ENCODE measurements around the gene ASPSCR1. TPM values are rescaled to one million over a fixed set of nuclear protein-coding genes. Genes with fewer than 3 reads are reported as not detected.

The ASPSCR1 gene
- total RNA-seq, 1 experiment from 2014 or later, result 85.0 TPM

DNA sequence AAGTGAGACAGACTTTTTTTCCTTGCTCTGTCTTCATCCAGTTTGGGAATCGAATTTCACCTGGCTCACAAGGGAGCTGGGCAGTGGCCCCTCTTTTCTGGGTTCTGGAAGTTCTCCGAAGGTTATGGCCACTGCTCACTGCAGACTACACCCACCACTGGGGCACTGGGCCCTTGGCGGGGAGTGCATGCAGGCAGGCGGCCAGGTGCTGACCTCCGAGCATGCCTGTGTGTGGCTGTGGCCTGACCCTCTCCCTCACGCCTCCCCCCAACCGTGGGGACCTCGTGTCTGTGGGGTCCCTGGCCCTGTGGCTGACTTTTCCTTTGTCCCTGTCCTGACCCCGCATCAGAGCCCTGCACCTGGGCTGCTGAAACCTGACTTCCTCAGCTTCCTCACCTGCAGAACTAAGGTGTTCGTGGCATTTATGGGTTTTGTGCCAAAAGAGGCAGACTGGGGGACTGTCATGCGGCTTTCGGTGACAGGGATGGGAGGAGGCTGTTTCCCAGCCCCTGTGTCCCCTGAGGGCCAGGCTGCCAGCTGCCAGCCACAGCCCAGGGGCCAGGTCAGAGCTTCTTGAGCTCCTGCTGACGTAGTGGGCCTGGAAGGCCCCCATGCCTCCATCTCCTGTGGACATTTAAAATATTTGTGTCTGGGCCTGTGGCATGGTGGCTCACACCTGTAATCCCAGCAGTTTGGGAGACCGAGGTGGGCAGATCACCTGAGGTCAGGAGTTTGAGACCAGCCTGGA lies 21.4 kb downstream of the ASPSCR1 start:
- no peak for DNase-seq (ENCODE audit: low spot score)

DNA sequence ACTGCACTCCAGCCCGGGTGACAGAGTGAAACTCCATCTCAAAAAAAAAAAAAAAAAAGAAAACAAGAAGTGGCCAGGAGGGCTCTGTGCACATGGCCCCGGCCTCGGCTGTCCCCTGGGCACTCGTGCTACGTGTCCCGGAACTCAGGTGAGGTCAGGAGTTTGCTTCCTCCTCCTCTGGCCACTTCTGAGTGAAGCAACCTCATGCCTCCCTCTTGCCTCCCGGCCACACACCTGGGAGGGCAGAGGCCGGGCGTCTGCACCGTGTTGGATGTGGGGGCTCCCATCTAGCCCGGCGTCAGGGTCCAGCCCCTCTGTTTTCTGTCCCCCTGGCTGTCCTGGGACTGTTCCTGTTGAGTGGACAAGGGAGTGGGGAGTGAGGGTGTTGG lies 22.2 kb downstream of the ASPSCR1 start:
- DNase-seq (ENCODE audit: low spot score), result no peak

DNA sequence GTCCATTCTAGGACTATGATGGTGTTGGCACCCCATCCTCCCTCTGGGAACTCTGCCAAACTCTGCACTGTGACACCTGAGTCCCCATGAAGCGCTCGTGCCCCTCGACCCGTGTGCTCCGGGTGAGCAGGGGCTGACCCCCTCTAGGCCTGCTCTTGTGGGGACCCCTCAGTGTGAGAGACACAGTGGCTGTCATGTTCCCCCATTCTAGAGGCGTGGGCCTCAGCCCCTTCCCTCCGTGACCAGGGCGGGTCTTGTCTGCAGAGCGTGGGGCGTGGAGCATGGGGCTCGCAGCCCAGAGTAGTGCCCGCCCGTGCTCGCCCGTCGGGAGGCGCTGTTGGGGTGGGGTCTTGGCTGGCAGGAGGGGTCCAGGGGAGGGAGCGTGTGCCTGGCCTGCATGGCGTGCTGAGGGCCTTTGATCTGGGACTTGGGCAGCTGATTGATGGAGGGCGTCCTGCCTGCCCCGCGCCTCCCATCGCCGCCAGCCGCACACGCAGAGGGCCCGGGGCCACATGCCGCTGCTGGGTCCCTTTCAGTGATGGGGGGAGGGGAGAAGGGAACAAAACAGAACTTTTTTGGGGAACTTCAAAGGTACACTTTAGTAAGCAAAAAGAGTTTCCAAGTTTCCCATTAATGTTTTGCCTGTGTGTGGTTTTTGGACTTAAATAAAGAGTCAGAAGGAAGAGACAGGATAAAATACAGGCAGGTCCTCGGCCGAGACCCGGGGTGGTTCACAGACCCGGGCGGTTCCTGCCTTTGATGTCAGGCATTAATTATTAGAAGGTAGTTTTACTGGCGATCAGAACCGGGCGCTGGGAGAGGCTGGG lies 22.8 kb downstream of the ASPSCR1 start:
- peak; percentile 21 for DNase-seq (ENCODE audit: low spot score)

DNA sequence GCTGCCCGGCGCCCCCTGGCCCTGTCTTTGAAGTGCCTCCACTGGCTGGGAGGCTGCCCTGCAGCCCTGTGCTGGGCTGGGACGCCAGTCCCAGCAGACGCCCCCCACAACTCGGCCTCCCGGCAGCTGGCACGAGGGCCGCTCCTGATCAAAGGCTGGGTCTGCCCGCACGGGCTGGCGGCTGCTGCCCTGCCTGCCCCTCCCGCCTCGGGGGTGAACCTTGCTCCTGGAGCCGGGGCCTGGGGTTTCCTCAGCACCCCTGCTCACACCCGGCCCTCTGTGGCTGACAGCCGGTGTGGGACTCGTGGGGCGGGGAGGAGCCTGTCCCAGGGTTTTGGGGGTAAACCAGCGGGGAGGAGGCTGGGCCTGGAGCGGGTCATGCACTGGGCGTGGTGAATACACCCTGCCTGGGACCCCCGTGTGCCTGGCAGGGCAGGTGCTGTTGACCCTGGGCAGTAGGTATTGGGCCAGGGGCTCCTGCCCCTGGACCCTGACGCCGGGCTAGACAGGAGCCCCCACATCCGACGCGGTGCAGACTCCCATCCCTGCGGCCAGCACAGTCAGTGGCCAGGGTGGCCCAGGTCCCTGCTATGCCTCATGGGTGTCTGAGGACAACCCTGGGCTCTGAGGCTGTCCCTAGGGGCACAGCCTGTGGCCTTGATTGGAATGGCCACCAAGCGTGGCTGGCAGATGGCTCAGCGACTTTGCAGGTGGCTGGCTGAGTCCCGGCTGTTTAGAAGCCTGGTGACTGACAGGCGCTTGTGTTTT lies 23.6 kb downstream of the ASPSCR1 start:
- DNase-seq (ENCODE audit: low spot score), result no peak

DNA sequence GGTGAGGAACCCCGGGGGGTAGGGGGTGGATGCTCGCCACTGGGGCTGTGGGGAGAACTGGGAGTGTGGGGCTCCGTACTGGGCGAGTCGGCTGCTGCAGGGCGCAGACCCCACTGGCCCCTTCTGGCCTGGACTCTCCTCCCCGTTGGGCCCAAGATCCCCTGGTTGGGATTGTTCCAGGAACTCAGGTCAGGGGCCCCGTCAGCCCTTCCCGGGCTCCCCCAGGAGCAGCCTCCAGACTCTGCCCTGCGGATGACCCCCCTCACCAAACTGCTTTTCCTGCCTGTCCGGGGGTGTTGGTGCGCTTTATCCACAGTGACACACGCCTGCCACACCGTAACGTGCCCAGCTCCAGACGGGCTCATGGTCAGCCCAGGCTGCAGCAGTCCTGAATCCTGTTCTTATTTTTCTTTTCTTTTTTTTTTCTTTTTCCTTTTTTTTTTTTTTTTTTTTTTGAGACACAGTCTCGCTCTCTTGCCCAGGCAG lies 24.2 kb downstream of the ASPSCR1 start:
- no peak for DNase-seq (ENCODE audit: low spot score)

DNA sequence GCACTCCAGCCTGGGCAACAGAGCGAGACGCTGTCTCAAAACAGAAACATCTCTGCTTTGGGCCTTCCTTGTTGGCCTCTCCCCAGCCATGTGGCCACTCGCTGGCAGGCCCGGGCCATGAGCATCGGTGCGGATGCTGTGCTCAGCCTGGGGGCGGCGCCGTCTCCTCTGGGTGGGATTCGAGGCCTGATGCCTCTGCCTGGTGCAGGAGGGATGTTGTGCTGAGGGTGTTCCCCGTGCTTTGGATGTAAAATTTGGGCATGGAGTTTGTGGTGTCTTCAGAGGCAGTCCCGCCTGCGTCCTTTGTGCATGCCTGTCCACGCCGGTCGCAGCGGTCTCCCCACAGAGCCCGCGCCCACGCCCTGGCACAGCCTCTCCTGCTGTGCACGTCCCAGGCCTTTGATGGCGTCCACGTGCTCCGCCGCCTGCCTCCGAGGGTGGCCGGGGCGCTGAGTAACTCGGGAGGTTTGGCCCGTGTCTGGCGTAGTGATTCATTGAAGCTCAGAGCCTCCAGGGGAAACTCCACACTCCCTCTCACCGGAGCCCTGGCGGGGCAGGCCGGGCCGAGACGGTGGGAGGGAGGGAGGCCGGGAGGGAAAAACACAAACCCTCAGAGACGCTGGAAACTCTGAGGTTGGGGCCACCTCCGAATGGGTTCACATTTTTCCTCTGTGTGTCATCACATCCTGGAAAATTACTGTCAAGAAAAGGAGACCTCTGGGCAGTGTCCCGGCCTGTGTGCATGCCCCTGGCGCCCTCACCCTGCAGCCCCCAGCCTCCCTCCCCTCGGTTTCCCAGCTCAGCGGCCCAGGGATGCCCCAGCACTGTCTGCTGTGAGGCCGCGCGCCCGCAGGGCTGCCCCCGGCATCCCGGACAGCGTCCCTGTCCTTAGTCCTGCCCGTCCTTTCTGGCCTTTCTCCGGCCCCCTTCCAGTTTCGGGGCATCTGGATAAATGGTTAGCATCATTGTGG lies 26.3 kb downstream of the ASPSCR1 start:
- DNase-seq (ENCODE audit: low spot score), result peak; percentile 65

DNA sequence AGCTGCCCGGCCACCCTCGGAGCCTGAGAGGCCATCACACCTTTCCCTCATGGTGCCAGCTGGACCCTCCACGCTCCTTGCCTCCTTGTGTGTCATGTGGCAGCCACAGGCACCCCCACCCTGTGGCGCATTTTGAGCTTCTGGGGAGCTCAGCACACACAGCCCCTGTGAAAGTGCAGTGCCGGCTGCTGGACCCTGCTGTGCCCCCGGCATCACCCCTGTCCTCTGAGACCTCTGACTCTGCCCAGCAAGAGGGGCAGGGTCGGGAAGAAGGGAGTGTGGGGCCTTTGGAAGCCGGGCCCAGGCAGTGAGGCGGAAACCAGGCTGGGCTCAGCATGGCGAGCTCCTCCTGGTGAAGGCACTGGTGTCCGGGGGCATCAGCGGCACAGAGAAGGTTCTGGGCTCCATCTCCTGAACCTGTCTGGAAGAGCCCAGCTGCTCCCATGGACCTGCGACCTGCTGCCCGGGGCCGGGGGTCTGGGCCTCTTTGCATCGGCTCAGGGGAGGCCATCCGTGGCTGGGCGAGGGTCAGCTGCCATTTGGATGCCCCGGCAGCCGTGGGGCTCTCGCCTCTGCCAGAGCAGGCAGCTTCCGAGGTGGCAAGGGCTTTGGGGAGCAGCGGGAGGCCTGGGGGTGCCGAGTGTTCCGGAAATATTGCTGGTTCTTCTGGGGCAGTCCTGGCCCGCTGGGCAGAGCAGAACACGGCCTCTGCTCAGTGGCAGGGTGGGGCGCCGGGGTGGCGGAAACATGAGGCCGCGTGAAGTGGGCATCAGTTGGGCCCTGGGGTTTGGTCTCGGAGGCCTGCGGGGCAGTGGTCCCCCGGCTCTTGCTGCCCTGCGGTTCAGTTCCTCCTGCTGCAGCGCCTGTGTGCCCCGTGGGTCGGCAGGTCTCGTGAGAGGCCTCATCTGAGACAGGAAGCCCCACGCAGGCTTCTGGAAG lies 27.4 kb downstream of the ASPSCR1 start:
- no peak for DNase-seq (ENCODE audit: low spot score)

DNA sequence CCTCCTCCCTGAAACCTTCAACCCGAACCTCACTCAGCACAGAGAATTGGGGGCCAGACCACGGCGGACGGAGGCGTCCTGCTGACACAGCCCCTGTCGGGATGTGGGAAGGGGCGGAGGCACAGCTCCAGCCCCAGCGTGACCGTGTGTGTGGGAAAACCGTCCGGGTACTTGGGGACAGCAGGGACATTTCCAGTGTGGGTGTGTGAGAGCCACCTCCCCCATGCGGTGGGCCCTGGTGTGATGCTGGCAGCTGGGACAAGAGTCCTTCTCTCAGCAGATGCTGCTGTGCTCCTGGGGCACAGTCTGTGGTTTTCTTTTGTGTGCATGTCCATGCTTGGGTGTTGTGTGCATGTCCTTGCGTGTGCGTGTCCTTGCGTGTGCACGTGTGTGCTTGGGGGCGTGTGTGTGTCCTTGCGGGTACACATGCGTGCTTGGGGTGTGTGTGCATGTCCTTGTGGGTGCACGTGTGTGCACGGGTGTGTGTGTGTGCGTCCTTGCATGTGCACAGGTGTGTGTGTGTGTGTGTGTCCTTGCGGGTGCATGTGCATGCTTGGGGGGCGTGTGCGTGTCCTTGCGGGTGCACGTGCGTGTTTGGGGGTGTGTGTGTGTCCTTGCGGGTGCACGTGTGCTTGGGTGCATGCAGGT lies 28.4 kb downstream of the ASPSCR1 start:
- DNase-seq (ENCODE audit: low spot score), result no peak

DNA sequence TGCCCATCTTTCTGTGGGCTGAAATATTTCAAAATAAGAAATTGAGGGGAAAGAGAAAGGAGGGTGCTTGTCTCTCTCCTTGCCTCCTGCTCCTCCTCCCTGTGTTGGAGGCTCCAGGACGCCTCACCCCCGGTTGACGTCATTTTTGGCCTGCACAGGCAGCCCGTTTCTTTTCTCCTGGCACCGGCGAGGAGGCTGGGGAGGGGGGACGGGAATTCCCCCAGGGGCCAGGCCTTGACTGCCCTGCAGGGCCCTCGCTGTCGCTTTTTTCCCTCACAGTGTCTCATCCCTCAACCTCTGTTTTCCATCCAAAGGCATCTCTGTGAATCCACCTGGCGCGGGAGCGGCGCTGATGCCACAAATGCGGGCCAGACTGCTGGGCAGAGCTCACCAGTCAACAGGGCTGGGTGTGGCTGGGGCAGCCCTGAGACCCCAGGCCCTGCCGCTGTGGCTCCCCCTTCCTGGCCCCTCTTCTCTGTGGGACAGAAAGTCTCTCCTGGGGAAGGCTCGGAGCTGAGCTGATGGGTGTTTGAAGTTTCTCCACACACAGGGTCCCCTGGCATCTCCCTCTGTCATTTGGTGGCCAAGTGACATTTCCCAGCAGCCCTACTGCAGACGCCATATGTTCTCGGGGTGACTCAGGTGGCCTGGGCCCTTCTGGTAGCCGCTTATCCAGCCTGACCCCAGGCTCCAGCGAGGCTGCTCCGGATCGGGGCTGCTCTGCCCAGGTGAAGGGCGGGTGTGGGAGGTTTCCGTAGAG lies 29.2 kb downstream of the ASPSCR1 start:
- DNase-seq (ENCODE audit: low spot score), result no peak

DNA sequence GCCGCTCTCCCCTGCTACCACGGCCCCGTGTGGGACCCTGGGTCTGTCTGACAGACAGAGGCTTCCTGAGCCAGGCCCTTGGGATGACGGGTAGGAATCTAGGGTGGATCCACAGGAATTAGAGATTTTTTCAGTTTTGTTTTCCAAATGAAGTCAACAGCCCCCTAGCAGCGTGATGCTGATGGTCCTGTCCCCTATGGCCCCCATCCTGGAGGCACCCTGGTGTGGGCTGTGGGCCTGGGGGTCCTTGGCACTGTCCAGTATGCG lies 29.7 kb downstream of the ASPSCR1 start:
- no peak for DNase-seq (ENCODE audit: low spot score)

DNA sequence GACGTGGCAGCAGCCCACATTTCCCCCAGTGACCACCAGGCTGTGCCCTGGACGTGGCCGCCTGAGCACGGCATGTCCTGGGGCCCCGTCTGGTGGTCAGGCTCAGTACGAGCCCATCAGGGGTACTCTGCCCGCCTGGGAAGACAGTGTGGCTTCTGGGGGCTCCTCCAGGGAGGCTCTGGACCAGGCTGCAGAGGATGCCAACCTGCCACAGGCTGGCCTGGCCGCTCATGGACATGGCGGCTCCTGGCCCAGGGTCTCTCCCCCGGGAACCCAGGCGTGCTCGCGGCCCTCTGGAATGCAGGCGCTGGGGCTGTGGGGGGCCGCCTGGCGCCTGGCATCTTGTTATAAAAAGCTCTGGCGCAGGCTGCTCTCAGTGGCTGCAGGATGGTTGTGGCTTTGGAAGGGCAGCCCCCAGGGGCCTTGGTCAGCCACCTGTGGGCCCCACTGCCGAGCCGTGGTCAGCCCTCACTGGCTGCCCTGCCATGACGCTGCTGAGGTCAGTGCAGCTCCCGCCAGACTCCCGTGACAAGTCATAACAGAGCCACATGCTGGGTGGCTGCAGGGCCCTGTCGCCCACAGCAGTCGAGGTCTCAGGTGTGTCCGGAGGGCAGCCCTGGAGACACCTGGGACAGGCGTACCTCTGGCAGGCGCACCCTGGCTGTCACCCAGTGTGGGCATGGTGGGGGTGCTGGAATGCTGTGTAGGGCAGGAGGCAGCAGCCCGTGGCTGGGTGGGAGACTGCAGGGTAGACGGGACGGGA lies 30.2 kb downstream of the ASPSCR1 start:
- no peak for DNase-seq (ENCODE audit: low spot score)

DNA sequence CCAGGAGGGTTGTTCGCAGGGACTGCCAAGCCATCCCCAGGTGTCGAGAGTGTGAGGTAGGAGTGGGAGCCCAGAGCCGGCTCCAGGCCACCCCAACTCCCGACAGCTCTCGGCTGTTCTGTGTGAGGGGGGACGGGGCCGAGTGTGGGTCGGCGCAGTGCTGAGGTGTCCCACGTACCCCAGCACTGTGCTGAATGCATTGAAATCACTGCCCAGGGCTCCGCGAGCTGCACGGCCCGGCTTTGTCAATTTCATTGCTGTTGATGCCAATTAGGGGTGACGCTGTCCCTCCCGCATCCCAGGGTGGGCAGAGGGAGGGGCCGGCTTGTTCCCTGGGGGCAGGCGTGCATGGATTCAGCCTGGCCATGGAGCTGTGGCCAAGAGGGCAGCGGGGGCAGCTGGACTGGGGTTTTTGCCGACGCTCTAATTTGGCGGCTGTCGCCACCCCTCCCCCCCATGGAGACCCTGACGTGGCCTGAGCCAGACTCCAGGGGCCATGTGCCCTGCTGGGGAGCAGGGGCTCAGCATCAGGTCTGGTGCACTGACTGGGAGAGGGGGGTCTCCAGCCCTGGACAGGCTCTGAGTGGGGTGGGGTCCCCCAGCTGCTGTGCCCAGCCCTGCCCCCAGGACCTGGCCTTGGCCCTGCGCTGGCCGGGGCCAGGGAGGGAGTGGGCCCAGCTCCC lies 31.0 kb downstream of the ASPSCR1 start:
- no peak for DNase-seq (ENCODE audit: low spot score)

DNA sequence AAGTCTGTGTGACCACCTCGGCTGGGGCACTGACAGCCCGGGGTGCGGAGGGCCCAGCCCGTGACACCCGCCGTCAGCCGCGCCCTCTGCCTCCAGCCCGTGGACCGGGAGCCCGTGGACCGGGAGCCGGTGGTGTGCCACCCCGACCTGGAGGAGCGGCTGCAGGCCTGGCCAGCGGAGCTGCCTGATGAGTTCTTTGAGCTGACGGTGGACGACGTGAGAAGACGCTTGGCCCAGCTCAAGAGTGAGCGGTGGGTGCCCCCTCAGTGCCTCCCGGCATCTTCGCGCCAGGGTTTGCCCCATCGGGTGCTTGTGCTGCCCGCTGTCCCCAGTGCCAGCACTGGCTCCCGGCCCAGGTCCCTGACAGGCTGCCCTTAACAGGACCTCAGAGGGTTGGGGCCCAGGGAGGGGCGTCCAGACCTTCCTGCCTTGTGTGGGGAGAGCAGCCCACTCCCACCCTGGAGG lies 31.5 kb downstream of the ASPSCR1 start:
- no peak for DNase-seq (ENCODE audit: low spot score)

DNA sequence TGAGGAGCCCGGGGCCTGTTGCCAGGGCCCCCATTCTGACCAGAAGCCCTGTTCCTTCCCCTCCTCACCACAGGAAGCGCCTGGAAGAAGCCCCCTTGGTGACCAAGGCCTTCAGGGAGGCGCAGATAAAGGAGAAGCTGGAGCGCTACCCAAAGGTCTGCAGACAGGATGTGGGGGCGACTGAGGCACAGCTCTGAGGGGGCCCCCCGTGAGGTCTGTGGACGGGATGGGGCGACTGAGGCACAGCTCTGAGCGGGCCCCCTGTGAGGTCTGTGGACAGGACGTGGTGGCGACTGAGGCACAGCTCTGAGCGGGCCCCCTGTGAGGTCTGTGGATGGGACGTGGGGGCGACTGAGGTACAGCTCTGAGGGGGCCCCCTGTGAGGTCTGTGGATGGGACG lies 32.0 kb downstream of the ASPSCR1 start:
- DNase-seq (ENCODE audit: low spot score), result no peak

DNA sequence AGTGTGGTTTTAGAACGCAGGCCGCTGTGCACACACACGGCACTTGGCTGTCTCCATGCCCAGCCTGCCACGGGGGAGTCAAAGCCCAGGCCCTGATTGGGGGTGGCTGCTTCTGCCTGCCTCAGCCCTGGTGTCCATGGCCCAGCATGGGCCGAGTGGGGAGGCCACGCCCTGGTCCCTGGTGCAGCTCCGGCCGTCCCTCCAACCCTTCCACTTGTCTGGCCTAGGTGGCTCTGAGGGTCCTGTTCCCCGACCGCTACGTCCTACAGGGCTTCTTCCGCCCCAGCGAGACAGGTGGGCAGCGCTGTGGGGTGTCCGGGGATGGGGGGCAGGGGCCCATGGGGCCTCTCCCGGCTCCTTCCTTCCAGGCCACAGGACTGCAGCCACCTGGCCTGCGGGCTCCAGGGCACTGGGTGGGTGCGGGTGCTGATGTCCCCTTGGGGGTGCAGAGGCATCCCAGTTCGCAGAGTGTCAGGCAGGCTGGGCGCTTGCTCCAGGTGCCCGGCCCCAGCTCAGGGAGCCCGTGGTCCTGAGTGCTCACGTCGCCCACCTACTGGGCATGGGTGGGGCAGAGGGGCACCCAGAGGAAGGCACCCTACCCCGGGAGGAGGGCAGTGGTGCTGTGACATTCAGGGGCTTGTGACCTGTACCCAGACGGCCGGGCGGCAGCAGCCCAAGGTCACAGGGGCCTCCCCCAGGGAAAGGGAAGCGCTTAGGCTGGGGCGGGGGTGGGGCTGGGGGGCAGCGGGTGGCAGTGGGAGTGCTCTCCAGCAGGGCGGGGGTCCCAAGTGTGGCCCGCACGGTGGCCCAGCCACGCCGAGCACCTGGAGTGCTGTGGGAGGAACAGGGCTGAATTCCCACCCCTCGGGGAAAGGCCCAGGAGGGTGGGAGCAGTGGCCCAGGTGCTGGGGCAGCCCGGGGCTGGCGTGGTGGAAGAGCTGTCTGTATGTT lies 33.4 kb downstream of the ASPSCR1 start:
- DNase-seq (ENCODE audit: low spot score), result no peak

DNA sequence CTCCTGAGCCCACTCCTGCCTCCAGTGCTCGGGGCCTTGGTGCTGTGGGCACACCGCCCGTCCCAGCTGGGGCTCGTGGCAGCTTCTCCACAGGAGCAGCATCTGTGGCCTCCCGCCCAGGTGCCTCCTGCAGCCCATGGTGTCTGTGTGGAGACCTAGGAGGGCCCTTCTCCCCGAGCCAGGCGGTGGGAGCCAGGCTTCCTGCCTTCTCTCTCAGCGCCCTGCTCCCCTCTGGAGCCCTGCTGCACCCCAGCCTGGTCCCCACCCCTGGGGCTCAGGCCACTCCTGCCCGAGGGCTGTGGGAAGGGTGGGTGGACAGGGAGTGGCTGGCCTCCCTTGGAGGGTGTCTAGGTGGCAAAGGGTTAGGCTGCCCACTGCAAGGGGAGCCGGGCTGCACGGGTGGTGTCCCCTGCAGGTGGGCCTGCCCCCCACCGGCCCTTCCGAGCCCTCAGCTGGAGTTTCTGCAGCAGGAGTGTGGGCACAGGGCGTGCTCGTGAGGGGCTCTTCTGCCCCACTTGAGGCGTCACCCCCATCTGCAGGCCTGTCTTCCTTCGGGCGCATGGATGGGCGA lies 34.3 kb downstream of the ASPSCR1 start:
- DNase-seq (ENCODE audit: low spot score), result no peak

Measured in HT-29 (cell line).